ENCODE data around the gene NOC4L.

The NOC4L gene

DNA sequence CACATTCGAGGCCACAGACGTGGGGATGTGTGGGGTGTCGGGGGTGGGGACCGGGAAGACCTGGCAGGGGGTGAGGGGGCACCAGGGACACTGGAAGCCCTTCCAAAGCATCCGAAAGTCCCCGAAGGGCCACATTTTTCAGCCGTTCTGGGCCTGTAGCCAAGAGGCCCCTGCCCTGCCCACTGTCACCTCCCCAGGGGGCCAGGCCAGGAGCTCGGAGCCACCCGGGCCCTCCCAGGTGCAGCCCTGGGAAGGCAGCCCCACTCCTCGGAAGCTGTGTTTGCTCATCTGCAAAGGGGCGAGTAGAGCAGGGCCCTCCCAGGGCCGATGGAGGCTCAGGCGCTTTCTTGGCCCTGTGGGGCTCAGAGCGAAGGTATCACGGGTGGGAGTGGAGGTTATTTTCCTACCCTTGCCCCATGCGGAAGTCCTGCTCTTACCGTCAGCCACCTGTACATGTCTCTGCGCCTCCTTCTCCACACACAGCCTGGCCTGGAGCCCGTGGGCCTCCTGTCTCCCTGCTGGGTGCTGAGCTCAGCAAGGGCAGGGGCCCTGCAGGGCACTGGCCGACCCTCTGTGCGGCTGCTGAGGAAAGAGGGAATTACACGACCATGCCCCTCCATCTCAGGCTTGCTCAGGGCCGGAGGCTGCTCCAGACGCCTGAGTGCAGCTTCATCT lies 27.2 kb downstream of the NOC4L start:
- DNase-seq = no peak

DNA sequence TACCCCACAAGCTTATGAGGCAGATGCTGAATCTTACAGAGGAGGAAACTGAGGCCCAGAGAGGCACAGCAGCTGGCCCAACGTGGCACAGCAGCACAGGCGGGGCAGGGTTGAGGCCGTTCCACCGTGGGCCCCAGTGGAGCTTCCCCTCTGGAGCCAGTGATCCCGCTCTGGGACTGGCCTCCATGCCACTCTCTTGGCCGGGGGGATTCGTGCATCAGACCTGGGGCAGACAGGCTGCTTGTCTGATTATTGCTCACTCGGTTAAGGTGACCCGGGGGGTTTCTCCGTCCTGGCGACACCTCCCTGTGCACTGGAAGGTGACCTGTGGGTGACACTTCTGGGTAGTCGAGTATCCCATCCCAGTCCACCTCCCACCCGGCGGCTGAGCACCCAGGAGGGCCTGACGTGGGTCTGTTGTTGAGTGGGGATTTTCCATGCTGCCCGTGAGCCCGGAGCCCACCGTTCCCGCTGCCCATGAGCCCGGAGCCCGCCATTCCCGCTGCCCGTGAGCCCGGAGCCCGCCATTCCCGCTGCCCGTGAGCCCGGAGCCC lies 27.8 kb downstream of the NOC4L start:
- no peak for DNase-seq

- DNase-seq = no peak
Measured at GRCh38 chr12:132172619-132173018, 28.4 kb downstream of the NOC4L start.

DNA sequence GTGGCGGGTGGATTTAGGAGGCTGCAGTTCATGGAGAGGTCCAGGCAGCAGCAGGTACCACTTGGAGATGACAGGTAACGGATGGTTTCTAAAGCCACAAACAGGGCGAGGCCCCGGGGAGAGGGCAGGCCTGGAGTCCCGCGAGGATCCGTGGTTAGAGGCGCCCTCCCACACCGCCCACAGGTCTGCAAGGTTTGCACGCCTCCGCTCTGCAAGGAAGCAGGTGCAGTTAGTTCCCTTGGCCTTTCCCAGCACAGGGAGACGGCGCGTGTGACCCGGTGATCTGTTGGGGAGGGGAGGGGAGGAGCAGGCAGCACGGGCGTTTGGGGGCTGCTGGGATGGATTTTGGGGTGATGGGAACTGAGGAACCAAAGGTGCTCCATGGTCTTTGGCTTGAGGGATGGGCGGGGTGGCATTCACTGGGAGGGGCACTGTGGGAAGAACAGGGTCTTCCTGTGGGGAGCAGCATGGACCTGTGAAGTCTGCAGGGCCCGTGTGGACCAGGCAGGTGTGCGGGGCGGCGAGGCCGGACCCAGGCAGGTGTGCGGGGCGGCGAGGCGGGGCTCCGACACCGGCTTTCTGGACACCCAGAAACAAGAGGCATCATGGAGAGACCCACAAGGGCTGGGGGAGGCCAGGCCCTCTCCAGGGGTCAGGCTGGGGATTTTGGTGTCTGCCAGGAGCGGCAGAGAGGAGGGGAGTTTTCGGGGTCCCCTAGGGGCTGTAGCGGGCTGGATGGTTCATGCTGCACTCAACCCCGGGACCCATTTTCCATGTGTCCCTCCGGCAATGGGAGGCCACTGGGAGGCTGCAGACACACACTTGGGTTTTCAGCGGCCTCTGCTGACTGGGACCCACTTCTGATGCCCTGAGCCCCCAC lies 29.1 kb downstream of the NOC4L start:
- DNase-seq = no peak

DNA sequence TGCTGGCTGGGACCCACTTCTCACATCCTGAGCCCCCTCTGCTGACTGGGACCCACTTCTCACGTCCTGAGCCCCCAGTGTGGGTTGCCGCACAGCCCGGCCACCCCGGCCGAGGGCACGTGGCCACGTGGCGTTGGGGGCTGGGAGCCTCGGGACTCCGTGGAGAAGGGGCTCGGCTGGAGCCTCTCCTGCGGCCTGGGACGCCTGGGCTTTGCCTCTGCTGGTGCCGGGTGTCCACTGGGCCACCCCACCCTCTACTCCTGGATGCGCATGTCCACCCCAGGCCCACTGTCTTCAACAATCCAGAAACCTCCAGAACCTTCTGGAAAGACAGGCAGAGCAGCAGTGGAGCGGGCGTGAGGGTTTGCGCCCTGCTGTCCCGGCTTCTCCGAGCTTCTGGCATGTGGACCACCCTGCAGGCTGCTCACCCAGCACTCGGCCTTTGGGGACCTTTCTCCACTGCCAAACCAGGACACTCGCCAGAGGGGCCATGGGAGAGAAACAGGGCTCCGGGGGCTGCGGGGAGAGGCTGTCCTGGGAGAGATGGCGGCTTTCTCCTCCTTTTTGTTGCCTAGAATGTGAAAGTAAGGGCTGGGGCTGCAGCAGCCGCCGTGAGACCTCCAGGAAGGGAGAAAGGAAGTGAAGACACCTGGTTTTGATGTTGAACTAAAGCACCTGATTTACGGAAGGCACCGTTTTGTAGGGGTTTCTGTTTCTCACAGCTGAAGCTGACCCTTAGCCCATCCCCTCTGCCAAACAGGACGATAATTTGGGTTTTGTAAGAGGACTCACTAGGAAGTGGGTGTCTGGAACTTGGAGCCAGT lies 30.0 kb downstream of the NOC4L start:
- no peak for DNase-seq

GRCh38 chr12:132174839-132175490 lies 30.7 kb downstream of the NOC4L start:
- DNase-seq = no peak

DNA sequence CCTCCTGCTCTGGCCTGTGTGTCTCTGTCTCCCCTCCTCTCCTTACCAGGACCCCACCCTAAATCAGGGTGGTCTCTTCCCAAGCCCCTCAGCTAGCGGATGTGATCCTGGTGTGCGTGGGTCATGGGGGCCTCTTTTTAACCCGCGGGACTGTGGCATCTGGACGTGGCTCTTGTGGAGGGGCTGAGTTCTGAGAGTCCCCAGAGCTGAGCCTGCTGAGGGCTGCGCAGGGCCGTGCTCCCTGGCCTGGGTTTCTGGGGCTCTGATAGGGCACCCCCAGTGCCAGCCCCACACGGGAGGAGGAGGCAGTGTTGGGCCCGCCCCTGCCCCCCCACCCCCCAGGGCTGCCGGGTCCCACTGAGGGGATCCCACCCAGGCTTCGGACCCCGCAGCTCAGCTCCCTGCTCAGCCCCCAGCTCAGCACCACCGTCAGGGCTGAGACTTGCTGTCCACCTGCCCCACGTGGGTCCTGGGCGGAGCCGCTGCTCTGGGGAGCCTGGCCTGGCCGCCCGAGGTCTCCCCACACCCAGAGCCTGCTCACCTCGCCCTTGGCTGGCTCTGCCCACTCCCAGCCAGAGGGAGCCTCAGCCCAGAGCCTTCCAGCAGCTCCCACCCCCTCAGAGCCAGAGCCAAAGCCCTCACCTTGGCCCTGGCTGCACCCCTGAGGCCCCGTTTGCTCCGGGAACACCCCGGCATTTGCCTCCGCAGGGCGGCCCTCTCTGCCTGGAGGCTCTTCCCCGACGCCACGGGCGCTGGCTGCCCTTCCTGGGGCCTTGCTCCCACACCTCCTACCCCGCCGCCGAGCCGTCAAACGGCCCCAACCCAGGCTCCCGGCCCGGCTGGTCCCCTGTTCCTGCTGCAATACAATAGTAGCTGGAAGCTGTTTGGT lies 31.5 kb downstream of the NOC4L start:
- no peak for DNase-seq

DNA sequence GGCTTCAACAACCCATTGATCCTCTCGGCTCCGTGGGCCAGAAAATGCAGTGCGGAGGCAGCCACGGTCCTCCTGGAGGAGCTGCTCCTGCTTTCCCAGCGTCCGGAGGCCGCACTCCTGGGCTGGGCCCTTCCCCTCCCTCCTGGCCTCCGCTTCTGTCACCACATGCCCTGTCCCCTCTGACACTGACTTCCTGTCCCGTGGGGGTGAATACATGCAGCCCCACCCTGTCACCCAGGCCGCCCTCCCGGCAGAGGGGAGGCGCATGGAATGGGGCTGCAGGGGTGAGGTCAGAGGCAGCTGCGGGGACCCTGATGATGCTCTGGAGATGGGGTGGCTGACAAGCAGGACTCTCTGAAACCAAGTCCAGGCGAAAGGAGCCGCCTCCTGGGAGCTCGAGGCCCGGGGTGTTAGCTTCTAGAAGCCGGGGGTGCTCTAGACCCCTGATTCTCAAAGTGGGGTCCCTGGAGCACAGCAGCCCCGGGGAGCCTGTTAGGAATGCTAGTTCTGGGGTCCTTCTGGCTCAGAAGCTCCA lies 32.2 kb downstream of the NOC4L start:
- no peak for DNase-seq

- no peak for DNase-seq
Measured at GRCh38 chr12:132176920-132177551, 32.8 kb downstream of the NOC4L start.

DNA sequence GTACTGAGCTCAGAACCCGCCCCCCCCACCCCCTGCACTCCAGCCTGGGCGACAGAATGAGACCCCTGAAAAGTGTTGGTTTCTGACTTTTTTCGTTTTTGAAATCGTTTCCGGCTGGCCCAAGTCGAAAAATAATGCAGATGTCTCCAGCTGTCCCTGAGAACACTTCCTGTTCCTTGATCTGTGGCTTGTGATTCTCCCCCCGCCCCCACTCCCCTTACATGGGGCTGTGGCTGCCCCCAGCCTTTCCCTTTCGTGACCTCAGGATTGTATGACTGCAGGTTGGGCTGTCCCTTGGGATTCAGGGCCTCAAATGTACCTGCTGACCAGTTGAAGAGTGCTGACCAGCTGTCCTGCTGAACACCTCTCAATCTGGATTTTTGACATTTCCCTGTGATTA lies 34.1 kb downstream of the NOC4L start:
- DNase-seq = no peak

DNA sequence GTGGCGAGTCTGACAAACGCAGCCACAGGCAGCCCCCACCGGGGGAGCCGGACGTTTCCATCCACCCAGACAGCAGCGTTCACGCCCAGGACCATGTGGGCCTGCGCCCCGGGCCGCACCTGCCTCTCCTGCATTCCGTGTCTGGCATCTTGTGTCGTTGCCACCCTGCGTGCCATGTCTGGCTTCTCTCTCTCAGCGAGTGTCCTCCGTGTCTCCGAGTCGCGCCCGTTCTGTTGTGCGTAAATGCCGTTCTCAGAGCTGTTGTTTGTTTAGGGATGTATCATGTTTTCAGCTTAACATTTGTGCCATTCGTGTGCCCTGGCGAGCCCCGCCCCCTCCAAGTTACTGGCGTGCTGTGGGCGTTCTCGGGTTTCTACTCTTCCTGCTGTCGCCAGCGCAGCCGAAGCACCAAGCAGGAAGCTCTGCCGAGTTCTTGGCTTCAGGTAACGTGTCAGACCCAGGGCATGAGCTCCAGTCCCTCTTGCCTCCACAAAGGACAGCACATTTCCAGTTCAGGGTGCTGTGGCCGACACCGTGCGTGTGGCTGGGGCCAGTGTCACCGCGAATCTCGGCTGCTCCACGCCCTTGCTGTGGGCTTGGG lies 34.6 kb downstream of the NOC4L start:
- peak; percentile 45 for DNase-seq

DNA sequence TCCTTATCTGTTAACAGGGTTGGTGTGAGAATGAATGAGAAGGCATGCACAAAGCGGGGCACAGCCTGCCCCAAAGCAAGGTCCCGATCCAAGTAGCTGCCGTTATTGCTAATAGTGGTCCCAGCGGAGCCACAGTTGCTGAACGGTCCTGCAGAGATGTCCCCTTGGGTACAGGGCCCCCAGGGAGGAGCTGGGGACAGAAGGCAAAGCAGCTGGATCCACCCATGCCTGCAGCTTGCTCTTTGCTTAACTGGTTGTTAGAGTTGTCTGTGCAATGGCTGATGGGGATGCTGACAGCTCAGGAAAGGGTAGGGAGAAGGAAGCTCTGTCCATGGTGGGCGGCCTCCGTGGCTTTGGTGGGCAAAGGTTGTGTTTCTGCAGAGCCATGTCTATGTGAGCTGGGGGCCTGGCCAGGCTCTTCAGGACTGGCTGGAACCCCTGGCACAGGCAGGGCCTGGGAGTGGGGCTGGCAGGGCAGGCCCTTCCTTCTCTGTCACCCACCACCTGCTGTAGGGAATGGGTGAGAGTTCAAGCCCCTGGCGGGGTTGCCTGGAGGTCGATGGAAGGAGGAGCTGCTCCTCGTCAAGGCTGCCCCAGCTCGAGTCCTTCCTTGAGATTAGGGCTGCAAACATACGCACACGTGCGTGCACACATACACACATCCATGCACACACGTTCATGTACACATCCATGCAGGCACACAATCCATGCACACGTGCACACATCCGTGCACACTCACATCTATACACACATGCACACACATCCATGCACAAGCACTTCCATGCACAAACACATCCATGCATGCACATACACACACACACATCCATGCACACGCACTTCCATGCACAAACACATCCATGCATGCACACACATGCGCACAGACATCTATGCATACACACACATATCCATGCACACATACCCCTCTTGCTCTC lies 35.4 kb downstream of the NOC4L start:
- no peak for DNase-seq

DNA sequence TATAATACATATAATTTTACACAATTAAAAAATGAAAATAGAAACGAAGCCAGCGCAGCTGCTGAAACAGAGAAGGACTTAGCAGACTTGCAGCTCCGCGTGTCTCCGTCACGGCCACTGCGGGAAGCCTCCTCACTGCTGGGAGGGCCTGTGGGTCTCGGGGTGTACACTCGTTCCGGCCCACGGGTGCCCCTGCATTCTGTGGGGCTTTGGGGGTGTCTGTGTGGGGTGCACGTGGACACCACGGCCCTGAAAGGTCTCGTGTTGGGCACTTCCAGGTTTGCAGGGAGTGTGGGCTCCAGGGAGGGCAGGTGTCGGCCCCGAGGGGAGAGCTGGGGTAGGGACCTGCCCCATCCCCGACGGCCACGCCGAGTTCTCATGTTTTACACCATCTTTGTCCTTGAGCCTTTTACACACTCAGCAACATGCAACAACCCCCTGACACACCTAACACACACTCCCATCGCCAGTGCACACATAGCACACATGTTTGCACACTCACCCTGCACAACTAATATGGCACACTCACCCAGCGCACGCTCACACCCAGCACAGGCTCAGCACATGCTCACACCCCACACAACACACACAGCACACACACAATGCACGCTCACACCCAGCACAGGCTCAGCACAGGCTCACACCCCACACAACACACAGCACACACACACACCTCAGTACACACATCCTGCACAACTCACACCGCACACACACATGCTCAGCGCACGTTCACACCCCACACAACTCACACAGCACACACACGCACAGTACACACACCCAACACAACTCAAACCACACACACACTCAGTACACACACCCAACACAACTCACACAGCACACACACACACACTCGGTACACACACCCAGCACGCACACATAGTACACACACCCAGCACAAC lies 36.6 kb downstream of the NOC4L start:
- no peak for DNase-seq

GRCh38 chr12:132181570-132182200 lies 37.4 kb downstream of the NOC4L start:
- DNase-seq = no peak

DNA sequence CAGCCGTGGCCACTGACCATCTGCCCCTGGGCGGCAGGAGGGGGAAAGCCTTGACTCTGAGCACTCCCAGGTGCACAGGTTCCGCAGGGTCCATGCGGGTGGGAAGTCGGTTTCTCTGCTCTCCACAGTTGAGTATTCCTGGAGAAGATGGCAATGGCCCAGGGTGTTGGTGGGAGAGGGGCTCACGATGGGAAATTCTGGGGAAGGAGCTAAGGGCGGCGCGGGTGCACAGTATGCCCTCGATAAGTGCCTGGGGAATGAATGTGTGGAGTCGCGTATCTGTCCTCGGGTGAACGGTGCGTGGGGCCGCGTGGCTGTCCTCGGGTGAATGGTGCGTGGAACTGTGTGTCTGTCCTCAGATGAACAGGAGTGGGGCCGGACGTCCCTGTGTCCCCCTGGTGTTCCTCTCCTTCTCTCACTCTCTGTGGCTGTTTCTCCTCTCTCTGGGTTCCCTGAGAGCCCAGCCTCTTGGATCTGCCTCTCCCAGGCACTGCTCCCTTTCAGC lies 38.0 kb downstream of the NOC4L start:
- DNase-seq = no peak

- no peak for DNase-seq
Measured at GRCh38 chr12:132182711-132183365, 38.6 kb downstream of the NOC4L start.

GRCh38 chr12:132185705-132186104 lies 41.4 kb downstream of the NOC4L start:
- peak; percentile 58 for DNase-seq

All from CD4-positive, alpha-beta T cell treated with Interleukin-21 for 1 hour (primary cell).